Lower lobe of right lung (tissue), 2 donors: Measurements from ENCODE around the gene IL4I1. TPM values are rescaled to one million over a fixed set of nuclear protein-coding genes. Genes with fewer than 3 reads are reported as not detected.

Source experiments
- ATAC-seq, 2 donors: fragments of 200-7000 bp; cut with Tn5 transposase; one replicate each; pipeline ENCODE4 v1.9.1; 2020 to 2022; ENCODE audit warnings: mild to moderate bottlenecking in 2 of 2, moderate library complexity in 2 of 2
- DNase-seq: peaks from one replicate; pipeline ENCODE4 v3.0.0-alpha.2; 2020
- H3K27ac ChIP-seq: fragments of 200-600 bp; one replicate; pipeline ENCODE4 v1.8.0; 2022
- H3K27me3 ChIP-seq: fragments of 200-600 bp; one replicate; pipeline ENCODE4 v1.8.0; 2022; ENCODE audit warnings: low read depth
- H3K36me3 ChIP-seq: fragments of 200-600 bp; one replicate; pipeline ENCODE4 v1.8.0; 2022; ENCODE audit warnings: mild to moderate bottlenecking
- H3K4me1 ChIP-seq: fragments of 200-600 bp; one replicate; pipeline ENCODE4 v1.8.0; 2022
- H3K4me3 ChIP-seq: fragments of 200-600 bp; one replicate; pipeline ENCODE4 v1.8.0; 2022; ENCODE audit warnings: mild to moderate bottlenecking
- H3K9me3 ChIP-seq: fragments of 200-600 bp; one replicate; pipeline ENCODE4 v1.8.0; 2022
- CTCF ChIP-seq: fragments of 200-600 bp; IDR thresholded peaks from one replicate; pipeline ENCODE4 v1.8.0; 2022; ENCODE audit warnings: antibody characterized with exemption, mild to moderate bottlenecking
- intact Hi-C: fragments of 100-400 bp; cut with DNase I; formaldehyde crosslinking; loops from one replicate; pipeline ENCODE4 v1.11.0; 2022
- total RNA-seq: library from RNA; stranded (reverse); fragmentation: NEBNext Ultra II Directional; extraction: Animal tissue kit (Norgen Biotek cat#: 25700); gene quantifications from one replicate; pipeline ENCODE4 v1.2.1, GENCODE V29; 2021
- donor health status: DM: no; HTN: yes; CAD: no; lungs with severe emphysema.

Gene IL4I1
- total RNA-seq, 1 donor from 2014 or later, result 1.6 TPM

DNA sequence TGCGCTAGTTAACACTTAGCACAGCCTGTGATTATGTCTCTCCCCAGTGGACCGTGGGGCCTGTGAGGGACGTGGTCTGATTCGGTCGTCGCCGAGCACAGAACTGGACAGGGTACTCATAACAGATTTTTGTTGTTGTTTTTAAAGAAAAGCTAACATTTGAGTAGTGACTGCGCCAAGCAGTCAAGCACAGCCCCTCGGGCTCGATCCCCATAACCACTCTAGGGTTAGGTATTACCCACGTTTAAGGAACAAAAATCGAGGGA, 46.5 kb downstream of the IL4I1 start:
- Histone ChIP-seq H3K4me1 (peaks cover 27% of the 10 kb centered on the region), H3K27me3 (no peaks in the 10 kb centered on the region), H3K9me3 (no peaks in the 10 kb centered on the region), H3K4me3 (peak overlapping the region; percentile 96), H3K27ac (peak overlapping the region; percentile 99), H3K36me3 (peaks cover 10% of the 10 kb centered on the region)
- ATAC-seq (no peak), DNase-seq (no peak)
- no peak for TF ChIP-seq CTCF
- intact Hi-C loops, result no loop called here

GRCh38 chr19:49849433-49850220, 47.1 kb downstream of the IL4I1 start:
- Histone ChIP-seq H3K36me3 (peaks cover 5% of the 10 kb centered on the region), H3K9me3 (no peaks in the 10 kb centered on the region), H3K27me3 (no peaks in the 10 kb centered on the region), H3K4me3 (peak overlapping the region; percentile 96), H3K4me1 (peaks cover 27% of the 10 kb centered on the region), H3K27ac (peak overlapping the region; percentile 99)
- ATAC-seq, result no peak
- no peak for TF ChIP-seq CTCF
- no peak for DNase-seq
- intact Hi-C loops, result no loop called here

GRCh38 chr19:49848938-49849337, 47.7 kb downstream of the IL4I1 start:
- intact Hi-C loops, result no loop called here
- H3K9me3 ChIP-seq, result no peaks in the 10 kb centered on the region
- H3K27ac ChIP-seq, result no peak overlapping the region
- H3K4me1 ChIP-seq, result peaks cover 26% of the 10 kb centered on the region
- DNase-seq (no peak), ATAC-seq (no peak)
- H3K27me3 ChIP-seq, result no peaks in the 10 kb centered on the region
- TF ChIP-seq CTCF, result no peak
- H3K4me3 ChIP-seq, result no peak overlapping the region
- H3K36me3 ChIP-seq, result no peaks in the 10 kb centered on the region

DNA sequence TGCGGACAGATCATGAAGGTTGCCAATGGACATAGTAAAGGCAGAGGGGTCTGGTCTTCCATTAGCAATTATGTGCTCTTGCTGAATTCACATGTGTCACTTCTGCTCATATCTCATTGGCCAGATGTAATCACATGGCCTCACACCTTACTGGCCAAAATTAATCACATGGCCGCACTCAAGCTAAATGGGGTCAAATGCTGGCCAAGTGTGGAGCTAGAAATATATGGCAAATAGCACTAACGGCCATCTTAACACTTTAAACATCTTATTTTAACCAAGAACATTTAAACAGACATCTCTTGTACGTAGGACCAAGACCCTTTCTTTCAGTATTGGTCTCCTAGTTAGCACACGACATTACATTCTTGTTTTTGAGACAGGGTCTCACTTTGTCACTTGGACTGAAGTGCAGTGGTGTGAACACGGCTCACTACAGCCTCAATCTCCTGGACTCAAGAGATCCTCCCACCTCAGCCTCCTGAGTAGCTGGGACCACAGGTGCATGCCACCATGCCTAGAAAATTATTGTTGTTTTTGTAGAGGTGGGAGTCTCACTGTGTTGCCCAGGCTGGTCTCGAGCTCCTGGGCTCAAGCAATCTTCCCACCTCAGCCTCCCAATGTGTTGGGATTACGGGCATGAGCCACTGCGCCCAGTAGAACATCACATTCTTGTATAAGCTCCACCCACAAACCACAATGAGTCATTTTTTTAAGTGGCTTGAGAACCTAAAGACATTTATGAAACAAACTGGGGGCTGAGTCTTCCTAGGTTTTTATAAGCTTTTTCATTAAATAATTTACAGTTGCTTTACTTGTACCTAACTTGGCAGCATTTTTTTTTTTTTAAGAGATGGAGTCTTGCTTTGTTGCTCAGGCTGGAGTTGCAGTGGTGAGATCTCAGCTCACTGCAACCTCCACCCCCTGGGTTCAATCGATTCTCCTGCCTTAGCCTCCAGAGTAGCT, 48.7 kb downstream of the IL4I1 start:
- H3K4me3 ChIP-seq, result no peak overlapping the region
- H3K9me3 ChIP-seq, result no peaks in the 10 kb centered on the region
- ATAC-seq, result no peak
- H3K36me3 ChIP-seq, result no peaks in the 10 kb centered on the region
- H3K4me1 ChIP-seq, result peaks cover 16% of the 10 kb centered on the region
- intact Hi-C loops, result no loop called here
- no peak for DNase-seq
- no peak overlapping the region for H3K27ac ChIP-seq
- no peak for TF ChIP-seq CTCF
- H3K27me3 ChIP-seq, result no peaks in the 10 kb centered on the region

- Histone ChIP-seq H3K9me3 (no peaks in the 10 kb centered on the region), H3K27me3 (no peaks in the 10 kb centered on the region), H3K4me1 (peaks cover 4% of the 10 kb centered on the region), H3K4me3 (no peak overlapping the region), H3K36me3 (no peaks in the 10 kb centered on the region), H3K27ac (no peak overlapping the region)
- intact Hi-C loops, result no loop called here
- no peak for TF ChIP-seq CTCF
- no peak for DNase-seq
- ATAC-seq, result no peak
Observed at GRCh38 chr19:49846408-49846807, 50.3 kb downstream of the IL4I1 start.
